Neural crest cell (in vitro differentiated cells): ENCODE results near the gene RAPGEF6. TPM values are rescaled to one million over a fixed set of nuclear protein-coding genes. Genes with fewer than 3 reads are reported as not detected.

Source experiments
- DNase-seq: peaks from one replicate; pipeline ENCODE4 v3.0.0; 2021; ENCODE audit warnings: low read depth, mixed read lengths, low spot score
- H3K27ac Mint-ChIP-seq: one replicate; pipeline ENCODE4 v1.8.0; 2021; ENCODE audit warnings: mild to moderate bottlenecking, mixed read lengths; ENCODE audit not compliant: unreplicated experiment
- H3K27me3 Mint-ChIP-seq: 2 replicates; pipeline ENCODE4 v1.8.0; 2021; ENCODE audit warnings: low read depth, mild to moderate bottlenecking, mixed read lengths
- H3K36me3 Mint-ChIP-seq: 2 replicates; pipeline ENCODE4 v1.8.0; 2021; ENCODE audit warnings: low read depth, mild to moderate bottlenecking, mixed read lengths
- H3K4me1 Mint-ChIP-seq: 2 replicates; pipeline ENCODE4 v1.8.0; 2021; ENCODE audit warnings: mixed read lengths
- H3K4me3 Mint-ChIP-seq: one replicate; pipeline ENCODE4 v1.8.0; 2021; ENCODE audit warnings: mild to moderate bottlenecking, mixed read lengths
- H3K9me3 Mint-ChIP-seq: 2 replicates; pipeline ENCODE4 v1.8.0; 2021; ENCODE audit warnings: mixed read lengths
- CTCF ChIP-seq: fragments of 200-600 bp; sonication (generic); conservative IDR thresholded peaks from 2 replicates; pipeline ENCODE4 v1.5.0; 2021; ENCODE audit warnings: antibody characterized with exemption, mild to moderate bottlenecking
- total RNA-seq: library from RNA; stranded (reverse); gene quantifications from 2 replicates; pipeline ENCODE4 v1.2.1, GENCODE V29; 2021

The RAPGEF6 gene
- total RNA-seq, 1 donor from 2014 or later, result 28.0 TPM

DNA sequence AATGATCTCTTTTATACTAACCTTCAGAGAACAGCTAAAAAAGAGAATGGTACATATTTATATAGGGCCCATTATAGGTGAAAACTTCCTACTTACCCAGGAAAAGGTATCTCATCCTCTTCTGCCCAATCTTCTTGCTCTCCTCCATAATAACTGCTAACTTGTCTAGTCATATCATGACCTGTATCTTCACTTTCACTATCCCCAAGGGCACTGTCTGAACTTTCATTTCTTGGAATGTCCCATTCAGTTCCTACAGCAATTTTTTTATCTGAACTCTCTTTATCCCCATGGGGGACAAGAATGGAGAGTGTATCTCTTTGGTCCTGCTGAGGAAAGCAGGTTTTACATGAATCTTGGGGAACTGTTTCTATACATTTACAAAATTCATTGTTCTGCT, 36.4 kb upstream of the RAPGEF6 start:
- DNase-seq, result no peak
- no peaks in the 10 kb centered on the region for H3K27me3 Mint-ChIP-seq
- TF ChIP-seq CTCF, result no peak
- peaks cover 24% of the 10 kb centered on the region for H3K36me3 Mint-ChIP-seq
- H3K4me1 Mint-ChIP-seq, result peaks cover 13% of the 10 kb centered on the region
- no peaks in the 10 kb centered on the region for H3K9me3 Mint-ChIP-seq
- no peak overlapping the region for H3K4me3 Mint-ChIP-seq
- no peak overlapping the region for H3K27ac Mint-ChIP-seq

GRCh38 chr5:131664929-131665328, 29.9 kb upstream of the RAPGEF6 start:
- Mint-ChIP-seq H3K4me1 (no peaks in the 10 kb centered on the region), H3K27me3 (no peaks in the 10 kb centered on the region), H3K36me3 (peaks cover 21% of the 10 kb centered on the region), H3K4me3 (no peak overlapping the region), H3K27ac (no peak overlapping the region), H3K9me3 (peaks cover 4% of the 10 kb centered on the region)
- no peak for DNase-seq
- TF ChIP-seq CTCF, result no peak

GRCh38 chr5:131661933-131662332, 26.9 kb upstream of the RAPGEF6 start:
- Mint-ChIP-seq H3K9me3 (peaks cover 6% of the 10 kb centered on the region), H3K27ac (no peak overlapping the region)
- no peak for TF ChIP-seq CTCF

DNA sequence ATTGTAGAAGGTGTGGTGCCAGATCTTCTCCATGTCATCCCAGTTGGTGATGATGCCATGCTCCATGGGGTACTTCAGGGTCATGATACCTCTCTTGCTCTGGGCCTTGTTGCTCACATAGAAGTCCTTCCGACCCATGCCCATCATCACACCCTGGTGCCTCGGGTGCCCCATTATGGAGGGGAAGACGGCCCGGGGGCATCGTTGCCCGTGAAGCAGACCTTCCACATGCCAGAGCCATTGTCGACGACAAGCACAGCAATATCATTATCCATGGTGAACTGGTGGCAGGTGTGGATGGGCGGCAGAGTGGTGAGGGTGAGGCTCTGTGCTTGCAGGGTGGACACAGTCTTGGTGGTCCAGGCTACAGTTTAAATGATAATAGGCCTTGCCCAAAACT, 24.8 kb upstream of the RAPGEF6 start:
- Mint-ChIP-seq H3K4me1 (no peaks in the 10 kb centered on the region), H3K4me3 (no peak overlapping the region), H3K27me3 (no peaks in the 10 kb centered on the region), H3K27ac (no peak overlapping the region), H3K36me3 (peaks cover 32% of the 10 kb centered on the region), H3K9me3 (peaks cover 6% of the 10 kb centered on the region)
- no peak for DNase-seq
- TF ChIP-seq CTCF, result no peak

More at GRCh38 chr5:131661933-131662332, 26.9 kb upstream of the RAPGEF6 start:
- H3K36me3 Mint-ChIP-seq, result peaks cover 32% of the 10 kb centered on the region
- H3K27me3 Mint-ChIP-seq, result no peaks in the 10 kb centered on the region
- H3K4me3 Mint-ChIP-seq, result no peak overlapping the region
- no peaks in the 10 kb centered on the region for H3K4me1 Mint-ChIP-seq
- no peak for DNase-seq

GRCh38 chr5:131659290-131659689, 24.3 kb upstream of the RAPGEF6 start:
- no peaks in the 10 kb centered on the region for H3K4me1 Mint-ChIP-seq
- no peak overlapping the region for H3K4me3 Mint-ChIP-seq
- H3K27ac Mint-ChIP-seq, result no peak overlapping the region
- H3K27me3 Mint-ChIP-seq, result no peaks in the 10 kb centered on the region
- TF ChIP-seq CTCF, result no peak
- peaks cover 6% of the 10 kb centered on the region for H3K9me3 Mint-ChIP-seq
- no peak for DNase-seq
- H3K36me3 Mint-ChIP-seq, result peaks cover 35% of the 10 kb centered on the region

GRCh38 chr5:131654776-131655175, 19.7 kb upstream of the RAPGEF6 start:
- DNase-seq, result no peak
- Mint-ChIP-seq H3K36me3 (peaks cover 39% of the 10 kb centered on the region), H3K27me3 (no peaks in the 10 kb centered on the region), H3K4me1 (no peaks in the 10 kb centered on the region), H3K9me3 (peaks cover 2% of the 10 kb centered on the region), H3K27ac (peak overlapping the region; percentile 83), H3K4me3 (no peak overlapping the region)
- no peak for TF ChIP-seq CTCF
